Gastrocnemius medialis (tissue), 4 donors: ENCODE data around the gene AQP12B. TPM values are rescaled to one million over a fixed set of nuclear protein-coding genes. Genes with fewer than 3 reads are reported as not detected.

Experiments used
- ATAC-seq, 2 donors: fragments of 150-250 bp; one replicate each; pipeline ENCODE4 v1.9.1; 2016
- DNase-seq, 2 donors: peaks; one replicate each; pipeline ENCODE4 v3.0.0-alpha.2; 2019
- H3K27ac ChIP-seq, 4 donors: fragments of 200-600 bp; sonication (generic); 1 replicate in 1 of 4; 2 replicates in 3 of 4; pipeline ENCODE4 v1.5.1; 2016 to 2018; ENCODE audit warnings: mild to moderate bottlenecking in 2 of 4, moderate library complexity in 1 of 4
- H3K27me3 ChIP-seq, 3 donors: fragments of 200-600 bp; sonication (generic) in 2 of 3; 1 replicate in 1 of 3; 2 replicates in 2 of 3; pipeline versions ENCODE4 v1.5.1 to v1.6.0; 2016 to 2019; ENCODE audit warnings: mild to moderate bottlenecking in 1 of 3, moderate library complexity in 1 of 3
- H3K36me3 ChIP-seq, 2 donors: fragments of 200-600 bp; sonication (generic) in 1 of 2; one replicate each; pipeline ENCODE4 v1.5.1; 2017 to 2018
- H3K4me1 ChIP-seq, 2 donors: fragments of 200-600 bp; sonication (generic) in 1 of 2; one replicate each; pipeline ENCODE4 v1.5.1; 2016 to 2017; ENCODE audit warnings: mild to moderate bottlenecking in 2 of 2
- H3K4me3 ChIP-seq, 4 donors: fragments of 200-600 bp; sonication (generic) in 3 of 4; 1 replicate in 1 of 4; 2 replicates in 3 of 4; pipeline ENCODE4 v1.5.1; 2016 to 2019; ENCODE audit warnings: mild to moderate bottlenecking in 2 of 4
- H3K9me3 ChIP-seq, 3 donors: fragments of 200-600 bp; sonication (generic) in 2 of 3; 1 replicate in 1 of 3; 2 replicates in 2 of 3; pipeline ENCODE4 v1.5.1; 2016 to 2019
- POLR2A ChIP-seq, 2 donors: fragments of 450-650 bp; IDR thresholded peaks; one replicate each; pipeline ENCODE4 v1.6.1; 2017; ENCODE audit warnings: antibody characterized with exemption in 2 of 2, mild to moderate bottlenecking in 2 of 2, moderate library complexity in 2 of 2
- in situ Hi-C, 4 donors: fragments of 200-750 bp; cut with MboI; loops; one replicate each; pipeline versions ENCODE4 v1.15.0 to v1.8.0; 2017; ENCODE audit warnings: low sequenced_read_pairs in 4 of 4
- intact Hi-C: fragments of 100-400 bp; cut with DNase I; formaldehyde crosslinking; loops from one replicate; pipeline ENCODE4 v1.15.1; 2023; ENCODE audit warnings: low total_unique reads
- total RNA-seq, 4 donors: library from RNA; depleted of rRNA; stranded (reverse); fragments of >200 nt; gene quantifications; one replicate each; pipeline versions ENCODE4 v1.1.0 to v1.2.3, GENCODE V29; 2016
- TF ChIP-seq, protein P1 (sequence below), 5 experiments: fragments of 450-650 bp in 3 of 5; fragments of 200-600 bp in 2 of 5; sonication (generic) in 2 of 5; IDR thresholded peaks in 4 of 5; conservative IDR thresholded peaks in 1 of 5; 1 replicate in 4 of 5; 2 replicates in 1 of 5; pipeline ENCODE4 v1.5.1; 2016 to 2019; ENCODE audit warnings: antibody characterized with exemption in 5 of 5, mild to moderate bottlenecking in 3 of 5, moderate library complexity in 3 of 5

The AQP12B gene
- total RNA-seq, 4 donors from 2014 or later, result not detected

DNA sequence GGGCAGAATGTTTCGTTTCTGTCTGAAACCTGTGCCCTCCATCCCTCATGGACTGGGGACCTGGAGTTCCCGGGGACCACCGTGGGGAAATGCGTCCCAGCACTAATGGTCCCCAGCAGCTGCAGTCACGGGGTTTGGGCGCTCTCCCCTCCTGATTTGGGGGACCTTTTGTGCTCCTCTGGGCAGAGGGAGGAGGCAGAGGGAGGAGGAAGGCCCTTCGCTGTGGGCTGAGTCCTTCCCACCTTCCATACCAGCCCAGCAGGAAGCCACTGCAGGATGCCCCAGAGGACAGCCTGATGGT, 54.2 kb downstream of the AQP12B start:
- no peak overlapping the region for H3K27ac ChIP-seq
- H3K36me3 ChIP-seq, result no peaks in the 10 kb centered on the region
- intact Hi-C loops (no loop called here), in situ Hi-C loops (no loop called here)
- DNase-seq (no peak), ATAC-seq (no peak)
- no peaks in the 10 kb centered on the region for H3K27me3 ChIP-seq
- H3K9me3 ChIP-seq, result no peaks in the 10 kb centered on the region
- no peaks in the 10 kb centered on the region for H3K4me1 ChIP-seq
- TF ChIP-seq POLR2A (IDR thresholded peaks at IDR 0.05), result no peak
- TF ChIP-seq, protein P1, sequence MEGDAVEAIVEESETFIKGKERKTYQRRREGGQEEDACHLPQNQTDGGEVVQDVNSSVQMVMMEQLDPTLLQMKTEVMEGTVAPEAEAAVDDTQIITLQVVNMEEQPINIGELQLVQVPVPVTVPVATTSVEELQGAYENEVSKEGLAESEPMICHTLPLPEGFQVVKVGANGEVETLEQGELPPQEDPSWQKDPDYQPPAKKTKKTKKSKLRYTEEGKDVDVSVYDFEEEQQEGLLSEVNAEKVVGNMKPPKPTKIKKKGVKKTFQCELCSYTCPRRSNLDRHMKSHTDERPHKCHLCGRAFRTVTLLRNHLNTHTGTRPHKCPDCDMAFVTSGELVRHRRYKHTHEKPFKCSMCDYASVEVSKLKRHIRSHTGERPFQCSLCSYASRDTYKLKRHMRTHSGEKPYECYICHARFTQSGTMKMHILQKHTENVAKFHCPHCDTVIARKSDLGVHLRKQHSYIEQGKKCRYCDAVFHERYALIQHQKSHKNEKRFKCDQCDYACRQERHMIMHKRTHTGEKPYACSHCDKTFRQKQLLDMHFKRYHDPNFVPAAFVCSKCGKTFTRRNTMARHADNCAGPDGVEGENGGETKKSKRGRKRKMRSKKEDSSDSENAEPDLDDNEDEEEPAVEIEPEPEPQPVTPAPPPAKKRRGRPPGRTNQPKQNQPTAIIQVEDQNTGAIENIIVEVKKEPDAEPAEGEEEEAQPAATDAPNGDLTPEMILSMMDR (IDR thresholded peaks at IDR 0.05 in 4 of 5, conservative IDR thresholded peaks at IDR 0.05 in 1 of 5), result no peak
- no peak overlapping the region for H3K4me3 ChIP-seq

DNA sequence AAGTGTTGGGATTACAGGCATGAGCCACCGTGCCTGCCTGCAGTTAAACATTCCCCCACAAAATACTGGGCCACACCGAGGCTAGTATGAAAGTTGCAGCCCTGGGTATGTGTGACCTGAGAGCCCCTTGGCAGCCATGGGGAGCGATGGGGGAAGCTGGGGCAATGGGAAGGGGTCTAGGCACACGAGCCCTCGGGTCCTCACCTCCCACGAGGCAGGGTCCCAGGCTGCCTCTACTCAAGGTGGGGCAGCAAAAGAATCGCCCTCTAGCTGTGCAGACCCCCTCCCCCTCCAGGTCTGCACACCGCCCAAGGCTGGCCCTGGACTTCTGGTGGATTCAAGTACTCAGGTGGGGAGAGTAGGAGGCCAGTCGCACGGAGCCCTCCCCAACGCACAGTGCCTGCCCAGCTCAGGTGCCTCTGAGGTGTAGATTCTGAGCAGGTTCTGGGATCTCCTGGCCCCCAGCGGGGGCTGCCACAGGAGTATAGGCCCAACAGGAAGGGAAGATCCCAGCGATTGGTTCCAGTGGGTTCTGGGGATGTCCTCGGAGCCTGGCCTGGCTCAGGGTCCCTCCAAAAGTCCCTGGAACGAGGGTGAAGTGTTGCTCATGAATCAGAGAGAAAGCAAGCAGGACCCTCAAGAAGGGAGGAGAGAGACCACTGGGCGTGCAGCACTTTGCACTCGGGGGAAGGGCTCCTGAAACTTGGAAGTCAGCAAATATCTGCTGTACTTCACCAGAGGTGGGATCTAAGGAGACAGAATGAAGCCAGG, 54.8 kb downstream of the AQP12B start:
- no peaks in the 10 kb centered on the region for H3K27me3 ChIP-seq
- DNase-seq, result peak; percentile 1 to 8
- in situ Hi-C loops (no loop called here), intact Hi-C loops (no loop called here)
- no peak overlapping the region for H3K4me3 ChIP-seq
- no peaks in the 10 kb centered on the region for H3K9me3 ChIP-seq
- no peak for TF ChIP-seq POLR2A (IDR thresholded peaks at IDR 0.05)
- TF ChIP-seq, protein P1 (IDR thresholded peaks at IDR 0.05 in 4 of 5, conservative IDR thresholded peaks at IDR 0.05 in 1 of 5), result no peak
- no peak overlapping the region for H3K27ac ChIP-seq
- no peak for ATAC-seq
- no peaks in the 10 kb centered on the region for H3K4me1 ChIP-seq
- H3K36me3 ChIP-seq, result no peaks in the 10 kb centered on the region

DNA sequence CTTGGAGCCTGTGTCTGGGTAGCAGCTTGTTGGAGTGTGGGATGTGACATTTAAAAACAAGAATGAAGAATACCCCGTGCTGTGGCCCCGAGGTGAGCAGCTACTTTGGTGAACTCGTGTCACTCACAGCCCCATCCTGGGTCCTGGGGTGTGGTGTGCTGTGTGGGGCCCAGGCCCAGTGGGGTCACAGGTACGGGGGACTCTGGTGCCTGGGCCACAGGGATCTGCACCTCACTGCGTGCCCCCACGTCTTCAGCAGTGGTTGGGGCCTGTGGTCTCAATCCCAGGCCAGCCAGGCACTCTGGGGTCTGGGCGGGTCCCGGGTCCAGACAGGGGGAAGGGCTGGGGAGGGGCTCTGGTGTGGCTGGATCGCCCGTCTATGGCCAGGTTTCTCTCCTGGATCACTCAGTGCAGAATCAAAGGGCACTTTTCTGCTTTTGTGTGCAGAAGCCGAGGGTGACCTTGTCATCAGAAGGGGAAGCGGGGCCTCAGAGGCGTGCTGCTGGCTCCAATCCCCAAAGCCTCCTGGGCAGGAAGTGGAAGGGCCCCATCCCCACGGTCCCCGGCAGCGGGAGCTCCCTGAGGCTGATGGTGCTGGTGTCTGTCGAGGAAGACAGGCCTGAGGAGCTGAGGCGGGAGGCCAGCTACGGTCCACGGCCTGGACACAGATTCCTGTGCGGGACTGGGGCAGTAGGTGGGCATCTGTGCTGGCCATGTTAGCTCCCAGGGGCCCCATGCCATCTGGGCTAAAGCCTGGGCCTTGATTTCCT, 56.0 kb downstream of the AQP12B start:
- no peak overlapping the region for H3K27ac ChIP-seq
- no peaks in the 10 kb centered on the region for H3K9me3 ChIP-seq
- H3K4me1 ChIP-seq, result no peaks in the 10 kb centered on the region
- H3K36me3 ChIP-seq, result no peaks in the 10 kb centered on the region
- DNase-seq (peak in 1 of 2 donors; percentile 13), ATAC-seq (no peak)
- in situ Hi-C loops (no loop called here), intact Hi-C loops (no loop called here)
- TF ChIP-seq POLR2A (IDR thresholded peaks at IDR 0.05), result no peak
- TF ChIP-seq, protein P1 (IDR thresholded peaks at IDR 0.05 in 4 of 5, conservative IDR thresholded peaks at IDR 0.05 in 1 of 5), result no peak
- H3K4me3 ChIP-seq, result no peak overlapping the region
- H3K27me3 ChIP-seq, result no peaks in the 10 kb centered on the region

Other genes with a start within 250 kb of the AQP12B start
- 100 to 1,000 TPM; 112 to 188 (median 180) TPM for gene GPC1, start 247.2 kb downstream of the AQP12B start, total RNA-seq
- 1 to 10 TPM; 3.3 to 9.0 (median 5.6) TPM for gene ANKMY1, start 124.9 kb downstream of the AQP12B start, total RNA-seq
- 10 to 100 TPM in 3 of 4 donors, 1 to 10 TPM in 1; 7.6 to 18.3 (median 13.2) TPM for gene DUSP28, start 122.5 kb downstream of the AQP12B start, total RNA-seq
- 100 to 1,000 TPM in 2 of 4 donors, 10 to 100 TPM in 2; 31.9 to 124 (median 99.6) TPM for gene RNPEPL1, start 114.4 kb downstream of the AQP12B start, total RNA-seq
- 10 to 100 TPM in 1 of 4 donors, 1 to 10 TPM in 3; 6.8 to 12.2 (median 7.5) TPM for gene CAPN10, start 96.2 kb downstream of the AQP12B start, total RNA-seq
- 1 to 10 TPM in 1 of 4 donors, under 1 TPM in 3; 0.72 to 1.8 (median 0.87) TPM for gene GPR35, start 57.4 kb downstream of the AQP12B start, total RNA-seq
- not detected for gene AQP12A, start 9.0 kb upstream of the AQP12B start, total RNA-seq
- gene KIF1A, start 137.3 kb upstream of the AQP12B start, total RNA-seq, result under 1 TPM in 3 of 4 donors, not detected in 1; 0.05 to 0.33 (median 0.09) TPM
- 1 to 10 TPM in 2 of 4 donors, not detected in 2; 1.7 to 3.3 TPM for gene AGXT, start 185.9 kb upstream of the AQP12B start, total RNA-seq
- not detected for gene MAB21L4, start 213.3 kb upstream of the AQP12B start, total RNA-seq
- gene CROCC2, start 223.5 kb upstream of the AQP12B start, total RNA-seq, result under 1 TPM in 1 of 4 donors, not detected in 3; 0.07 TPM